T-helper 9 cell (primary cell): Measurements from ENCODE around the gene RNF103.

Experiments used
- DNase-seq: peaks from one replicate; pipeline ENCODE4 v3.0.0-alpha.2; 2020

Gene RNF103

DNA sequence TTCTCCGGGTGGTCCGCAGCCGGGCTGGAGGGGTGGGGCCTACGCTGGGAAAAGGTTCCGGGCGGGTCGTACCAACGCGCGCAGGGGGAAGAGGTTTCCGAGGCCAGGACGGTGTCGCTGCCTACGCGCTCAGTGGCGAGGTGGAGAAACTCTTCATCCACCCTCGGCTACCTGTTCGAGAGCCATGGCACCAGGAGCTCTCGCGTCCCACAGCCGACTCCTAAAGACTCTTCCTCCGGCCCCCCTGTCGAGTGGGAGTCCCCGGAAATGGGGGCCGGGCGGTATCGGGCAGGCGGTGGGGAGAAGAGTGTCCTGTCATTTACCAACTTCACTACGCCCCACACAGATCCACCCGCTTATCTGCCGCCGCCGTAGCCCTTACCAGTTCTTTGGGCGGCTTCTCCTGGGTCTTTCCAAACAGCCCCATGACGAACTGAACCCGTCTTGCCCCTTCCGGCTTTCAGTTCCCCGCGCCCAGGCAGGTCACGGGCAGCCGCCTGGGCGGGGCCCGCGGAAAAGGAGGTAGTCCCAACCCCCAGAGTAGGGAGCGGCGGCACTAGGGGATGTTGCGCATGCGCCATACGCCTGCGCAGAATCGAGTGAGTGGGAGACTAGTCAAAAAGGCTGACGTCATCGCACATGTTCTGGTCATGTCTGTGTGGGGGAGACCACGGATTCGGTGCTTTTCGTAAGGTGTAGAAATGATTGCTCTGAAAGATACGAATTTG lies 60.6 kb downstream of the RNF103 start, which contains the start of gene CHMP3:
TSS of gene CHMP3 (minus strand) at position 522 of the 728 bp plus-strand sequence. CDS start at position 427, 95 bp downstream.
- peak; percentile 92 for DNase-seq

GRCh38 chr2:86562485-86562921 lies 61.2 kb downstream of the RNF103 start:
- no peak for DNase-seq

GRCh38 chr2:86557836-86558235 lies 65.8 kb downstream of the RNF103 start:
- DNase-seq = no peak

GRCh38 chr2:86556508-86556907 lies 67.2 kb downstream of the RNF103 start:
- no peak for DNase-seq
